NCI-H748 treated with DMSO at 0.1 percent for 48 hours (cell line): ENCODE results near the gene ODC1.
A peak's percentile ranks its signal among the peaks of the same experiment; 100 is the strongest.
"Not testable (repeated sequence)": the region's sequence is repeated elsewhere in the genome, so short reads cannot be mapped to it uniquely, and the experiment has no call there.

ENCODE experiments used
- DNase-seq: peaks from one replicate; lab custom pipeline; 2025; lab: John Stamatoyannopoulos, UW

The ODC1 gene

DNA sequence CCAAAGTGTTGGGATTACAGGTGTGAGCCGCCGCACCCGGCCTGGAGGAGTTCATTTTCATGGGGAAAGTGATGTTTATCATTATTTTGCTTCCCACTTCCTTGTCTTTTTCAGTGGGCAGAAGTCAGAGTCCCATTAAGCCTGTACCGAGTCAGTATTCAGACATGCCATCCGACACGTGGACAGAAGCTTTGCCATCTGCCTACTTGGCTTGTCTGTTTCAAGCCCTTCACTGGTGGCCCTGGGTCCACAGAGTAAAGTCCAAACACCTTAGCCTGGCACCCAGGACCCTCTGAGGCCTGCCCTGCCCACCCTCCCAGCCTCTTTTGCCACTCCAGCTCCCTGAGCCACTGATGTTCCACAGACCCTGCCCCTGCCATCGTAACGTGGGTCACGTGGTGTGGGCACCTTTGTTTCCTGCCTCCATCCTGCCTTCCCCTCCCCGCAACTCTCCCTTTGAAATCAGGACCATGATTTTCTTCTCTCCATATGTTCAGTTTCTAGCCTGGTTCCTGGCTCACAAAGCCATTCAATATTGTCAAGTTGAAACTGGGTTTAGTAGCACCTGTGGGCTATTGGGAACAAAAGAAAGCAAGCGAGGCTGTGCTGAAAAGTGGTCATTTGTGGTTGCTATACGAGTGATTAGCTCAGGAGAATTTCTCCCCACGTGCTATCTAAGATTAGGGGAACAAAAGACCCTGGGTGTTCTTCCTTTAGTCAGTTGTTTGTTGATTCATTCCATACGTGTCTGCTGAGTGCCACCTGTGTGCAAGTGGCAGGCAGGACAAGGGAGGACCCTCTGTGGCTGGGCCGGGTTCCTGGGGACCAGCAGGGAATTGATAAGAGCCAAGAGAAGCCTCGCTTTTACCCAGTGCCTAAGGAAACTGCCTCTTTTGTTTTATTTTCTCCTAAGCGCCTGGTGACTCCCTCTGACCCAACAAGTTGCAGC lies 5.1 kb upstream of the ODC1 start:
- no peak for DNase-seq

GRCh38 chr2:10452312-10452711 lies 4.2 kb upstream of the ODC1 start:
- no peak for DNase-seq

- no peak for DNase-seq
These were observed 3.7 kb upstream of the ODC1 start for GRCh38 chr2:10451819-10452218.

DNA sequence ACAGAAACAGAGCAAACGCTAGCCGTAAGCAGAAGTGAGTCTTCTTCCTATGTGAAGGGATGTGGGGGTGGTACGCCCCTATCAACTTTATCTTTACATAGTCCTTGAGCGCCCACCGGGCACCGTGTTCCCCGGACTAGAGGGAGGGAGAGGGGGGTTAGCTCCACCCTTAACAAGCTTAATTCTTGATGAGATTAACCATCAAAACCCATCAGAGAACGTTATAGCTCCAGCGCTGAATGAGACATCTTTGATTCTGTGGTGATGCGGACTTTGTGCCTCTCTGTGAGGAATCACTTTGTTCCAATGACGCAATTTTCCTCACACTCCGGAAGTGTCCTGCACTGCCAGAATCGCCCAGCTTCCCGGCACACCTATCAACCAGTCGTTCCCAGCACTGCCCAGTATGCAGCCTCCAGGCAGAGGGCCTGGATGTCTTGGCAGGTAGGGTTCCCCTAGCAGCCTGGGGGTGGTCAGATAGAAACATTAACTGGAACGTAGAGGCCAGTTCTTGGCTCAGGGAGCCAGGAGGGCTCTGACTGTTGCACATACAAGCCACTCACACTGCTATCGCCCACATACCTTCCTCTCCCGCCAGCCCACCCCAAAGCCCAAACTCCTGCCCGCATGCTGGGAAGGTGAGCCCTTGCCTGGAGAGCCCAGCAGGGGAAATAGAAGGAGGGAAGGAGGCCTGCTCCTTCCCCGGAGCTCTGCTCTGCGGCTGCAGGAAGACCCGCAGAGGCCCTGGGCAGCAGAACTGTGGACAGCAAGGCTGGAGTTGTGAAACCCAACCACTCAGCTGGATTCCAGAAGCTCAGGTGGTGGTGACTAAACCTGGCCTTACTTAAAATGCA lies 1.9 kb upstream of the ODC1 start:
- DNase-seq: no peak

DNA sequence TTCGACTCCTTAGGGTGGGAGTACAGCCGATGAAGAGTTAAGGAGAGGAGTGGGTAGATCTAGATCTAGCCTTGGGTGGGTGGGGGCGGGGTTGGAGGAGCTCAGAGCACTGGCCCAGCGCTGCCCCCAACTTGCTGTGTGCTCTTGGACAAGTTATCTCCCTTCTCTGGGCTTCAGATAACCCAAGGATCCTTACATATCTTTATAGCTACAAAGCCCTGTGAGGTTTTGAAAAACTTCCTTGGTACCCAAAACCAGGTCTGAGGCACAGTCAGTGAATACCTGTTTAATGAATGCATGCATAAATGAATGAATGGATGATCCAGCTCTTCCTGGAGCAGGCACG lies 1.3 kb upstream of the ODC1 start:
- DNase-seq: no peak

DNA sequence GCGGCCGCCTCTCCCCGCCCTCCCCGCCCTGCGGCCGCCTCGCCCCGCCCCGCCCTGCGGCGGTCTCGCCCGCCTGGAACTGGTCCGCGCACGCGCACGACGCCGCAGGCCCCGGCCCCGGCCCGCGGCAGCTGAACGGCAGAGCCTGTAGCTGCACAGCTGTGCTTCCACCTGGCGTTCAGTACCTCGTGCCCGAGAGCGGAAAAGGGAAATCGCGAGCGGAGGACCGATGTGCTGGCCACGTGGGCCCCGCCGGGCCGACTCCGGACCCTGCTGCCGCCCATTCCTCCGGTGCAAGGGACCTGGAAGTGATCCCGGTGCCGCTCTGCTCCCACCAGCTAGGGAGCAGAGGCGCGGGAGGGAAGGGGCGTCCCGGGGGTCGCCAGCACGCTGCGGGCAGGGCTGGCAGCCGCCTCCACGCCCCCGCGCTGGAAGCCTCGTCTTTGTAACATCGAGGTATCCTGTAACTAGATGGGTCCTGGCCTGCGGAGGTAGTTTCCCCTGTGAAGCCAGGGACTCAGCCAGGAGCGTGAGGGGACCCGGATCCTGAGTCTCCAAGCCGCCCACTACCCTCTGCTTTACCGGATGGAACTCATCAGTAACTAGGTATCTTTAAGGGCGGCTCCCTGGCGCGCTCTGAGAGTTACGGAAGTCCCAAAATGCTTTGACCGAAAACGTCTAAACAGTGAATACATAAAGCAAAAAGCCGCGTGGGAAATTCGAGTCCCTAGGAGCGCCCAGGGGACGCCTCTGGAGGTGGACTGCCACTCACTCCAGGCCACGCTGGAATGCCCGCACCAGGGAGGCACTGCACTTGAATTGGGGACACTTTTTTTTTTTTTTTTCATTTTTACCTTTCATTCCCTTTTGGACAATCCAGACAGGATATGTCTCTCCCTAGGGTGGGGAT lies 704 bp upstream of the ODC1 start:
- peak; percentile 96 for DNase-seq

GRCh38 chr2:10447300-10447894 lies 730 bp downstream of the ODC1 start:
- DNase-seq: peak; percentile 25

DNA sequence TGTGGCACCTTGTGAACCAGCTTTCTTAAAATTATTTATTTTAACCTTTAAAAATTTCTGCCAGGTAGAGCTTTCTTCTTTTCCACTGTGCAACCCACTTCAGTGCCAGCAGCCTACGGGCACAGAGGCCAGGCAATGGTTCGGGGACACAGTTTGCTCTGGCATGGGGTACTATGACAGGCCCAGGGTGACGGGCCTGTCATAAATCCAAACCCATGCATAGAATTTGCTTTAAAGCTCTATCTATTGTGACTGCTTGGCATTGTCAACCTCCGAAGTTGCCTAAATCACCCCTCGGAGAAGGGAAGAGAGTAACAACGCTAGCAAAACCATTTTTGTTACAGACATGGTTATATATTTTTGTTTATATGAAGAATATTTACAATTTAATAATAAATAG lies 1.5 kb downstream of the ODC1 start:
- no peak for DNase-seq

DNA sequence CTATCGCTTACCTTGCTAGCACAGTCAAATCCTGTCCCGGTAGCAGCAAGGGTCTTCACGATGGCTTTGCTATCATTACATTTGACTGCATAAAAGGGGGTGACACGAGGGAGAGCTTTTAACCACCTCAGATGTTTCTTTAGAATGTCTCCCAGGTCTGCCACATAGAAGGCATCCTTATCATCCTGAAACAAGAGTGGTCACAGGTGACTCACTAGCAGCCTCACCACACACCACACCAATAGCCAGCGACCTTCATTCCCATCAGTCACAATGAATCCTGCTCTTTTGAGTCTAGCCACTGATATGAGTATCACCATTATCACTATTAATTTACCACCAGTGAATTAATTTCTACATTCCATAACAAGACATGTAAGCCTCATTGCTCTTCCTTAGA lies 3.7 kb downstream of the ODC1 start:
- DNase-seq: no peak

- not testable (repeated sequence) for DNase-seq
These were observed 5.5 kb downstream of the ODC1 start for GRCh38 chr2:10442469-10443126.

DNA sequence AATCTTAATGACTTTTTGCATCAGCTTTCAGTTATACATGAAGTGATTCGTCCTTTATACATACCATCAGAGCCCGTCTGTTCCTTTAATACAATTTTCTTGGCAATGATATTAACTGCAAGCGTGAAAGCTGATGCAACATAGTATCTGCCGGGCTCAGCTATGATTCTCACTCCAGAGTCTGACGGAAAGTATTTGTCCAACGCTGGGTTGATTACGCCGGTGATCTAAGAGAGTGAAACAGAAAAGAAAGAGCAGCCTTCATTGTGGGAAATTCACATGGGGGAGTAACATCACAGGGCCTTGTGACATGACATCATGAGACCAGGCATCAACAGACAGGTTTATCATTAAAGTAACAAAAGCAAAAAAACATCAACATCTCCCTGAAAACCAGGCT lies 6.2 kb downstream of the ODC1 start:
- DNase-seq: no peak

- no peak for DNase-seq
These were observed 7.4 kb downstream of the ODC1 start for GRCh38 chr2:10440736-10441135.

GRCh38 chr2:10439971-10440370 lies 8.2 kb downstream of the ODC1 start:
- DNase-seq: no peak

- DNase-seq: no peak
These were observed 8.8 kb downstream of the ODC1 start for GRCh38 chr2:10439185-10439879.

GRCh38 chr2:10438688-10439087 lies 9.4 kb downstream of the ODC1 start:
- no peak for DNase-seq

- DNase-seq: no peak
These were observed 10.3 kb downstream of the ODC1 start for GRCh38 chr2:10437806-10438205.

DNA sequence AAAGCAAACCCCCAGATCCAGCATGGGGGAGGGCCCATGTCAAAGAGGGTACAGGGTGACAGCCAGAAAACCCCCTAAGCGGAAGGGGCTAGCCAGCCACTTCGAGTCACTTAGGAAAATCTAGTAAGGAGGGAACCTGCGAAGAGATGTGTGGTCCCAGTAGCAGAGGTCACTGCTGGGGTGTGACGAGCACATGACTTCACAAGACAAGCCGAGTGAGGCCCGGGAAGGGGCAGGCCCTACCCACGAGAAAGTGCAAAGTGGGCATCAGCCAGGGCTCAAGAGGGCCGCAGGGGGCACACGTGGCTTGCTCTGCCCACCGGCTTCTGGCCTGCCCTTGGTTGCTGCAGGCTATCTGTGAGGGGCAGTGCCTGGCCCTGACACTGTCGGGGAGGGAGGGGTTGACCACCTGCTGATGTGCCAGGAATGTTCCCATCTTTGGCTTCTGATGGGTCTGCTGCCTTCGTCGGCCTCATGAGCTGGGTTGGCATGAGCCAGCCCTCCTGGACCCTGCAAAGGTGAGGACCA lies 11.5 kb downstream of the ODC1 start:
- DNase-seq: no peak

- DNase-seq: no peak
These were observed 12.3 kb downstream of the ODC1 start for GRCh38 chr2:10435820-10436204.

DNA sequence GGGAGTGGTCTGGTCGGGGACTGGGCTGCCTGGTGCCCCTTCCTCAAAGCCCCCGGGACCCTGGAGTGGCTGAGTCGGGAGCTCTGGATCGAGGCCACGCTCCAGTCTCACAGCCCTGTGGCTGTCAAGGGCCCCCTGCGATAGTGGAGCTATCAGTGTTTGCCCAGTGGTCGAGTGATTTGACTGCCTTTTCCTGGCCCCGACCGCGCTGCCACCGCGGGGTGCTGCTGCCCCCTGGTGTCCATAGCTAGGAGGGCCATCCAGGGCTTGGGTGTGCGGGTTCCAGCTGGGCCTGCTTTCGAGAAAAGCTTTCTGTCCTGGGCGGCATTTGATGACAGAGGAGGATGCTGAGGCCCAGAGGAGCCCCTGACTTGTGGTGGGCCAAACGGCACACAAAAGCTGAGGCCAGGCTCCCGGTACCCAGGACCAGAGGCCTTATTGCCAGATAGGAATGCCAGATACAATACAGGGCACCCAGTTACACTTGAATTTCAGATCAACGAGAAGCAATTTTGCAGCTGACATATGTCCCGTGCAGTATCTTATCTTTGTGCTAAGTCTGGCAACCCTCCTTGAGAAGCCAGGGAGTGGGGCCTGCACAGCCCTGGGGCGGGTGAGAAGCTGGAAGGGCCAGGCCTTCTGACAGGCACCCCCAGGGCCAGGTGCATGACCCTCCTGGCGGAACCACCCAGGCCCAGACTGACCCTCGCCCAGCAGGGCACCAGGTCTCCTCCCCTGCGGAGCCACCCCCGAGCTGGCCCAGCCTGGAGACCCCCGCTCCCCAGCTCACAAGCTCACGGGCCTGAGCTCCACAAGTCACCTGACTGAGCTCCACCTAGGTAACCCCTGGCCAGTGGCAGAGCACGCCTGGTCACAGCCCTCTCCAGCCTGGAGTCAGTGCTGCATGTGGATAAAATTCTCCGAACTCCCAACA lies 13.0 kb downstream of the ODC1 start:
- DNase-seq: peak; percentile 70
